ENCODE measurements around the gene DYNLT4. TPM values are rescaled to one million over a fixed set of nuclear protein-coding genes. Genes with fewer than 3 reads are reported as not detected.

The DYNLT4 gene
- total RNA-seq, 6 experiments from 2014 or later: 0.26 TPM; not detected in 5

- Histone ChIP-seq H3K9me3 (no peaks in the 10 kb centered on the region), H3K4me3 (no peak overlapping the region), H3K4me1 (peaks cover 0 to 20% (median 0%) of the 10 kb centered on the region in 4 donors), H3K27me3 (no peaks in the 10 kb centered on the region), H3K36me3 (no peaks in the 10 kb centered on the region), H3K27ac (no peak overlapping the region)
- intact Hi-C loops (cut with DNase I): loop anchor here in 1 of 2 donors (10.0 kb wide), 1 partner anchor 48 kb away; no protein-coding TSS in a partner anchor
- TF ChIP-seq CTCF (IDR thresholded peaks at IDR 0.05) (no peak), POLR2A (IDR thresholded peaks at IDR 0.05) (no peak)
- DNase-seq: no peak
- ATAC-seq: no peak
- WGBS (ENCODE audit: insufficient coverage, low coverage, low lambda C conversion rate, missing lambda C conversion rate): 58% methylated on average over 7 of the region's 9 CpGs
Observed at GRCh38 chr1:44786841-44787426, 20.2 kb downstream of the DYNLT4 start.

- H3K4me1 ChIP-seq: peaks cover 0 to 20% (median 0%) of the 10 kb centered on the region in 4 donors
- no peaks in the 10 kb centered on the region for H3K27me3 ChIP-seq
- H3K36me3 ChIP-seq: no peaks in the 10 kb centered on the region
- 30% methylated on average over 28 of the region's 49 CpGs for WGBS (ENCODE audit: insufficient coverage, low coverage, low lambda C conversion rate, missing lambda C conversion rate)
- TF ChIP-seq CTCF (IDR thresholded peaks at IDR 0.05) (peak; percentile 80 to 96 (median 86)), POLR2A (IDR thresholded peaks at IDR 0.05) (no peak)
- H3K27ac ChIP-seq: no peak overlapping the region
- peak overlapping the region; percentile 37 to 45 (median 42) for H3K4me3 ChIP-seq
- intact Hi-C loops (cut with DNase I): loop anchor here in 1 of 2 donors (10.0 kb wide), 1 partner anchor 49 kb away; no protein-coding TSS in a partner anchor
- no peaks in the 10 kb centered on the region for H3K9me3 ChIP-seq
- ATAC-seq (peak; percentile 75 to 92 (median 82)), DNase-seq (peak in 1 of 3 donors; percentile 72)
Observed at GRCh38 chr1:44786138-44786840, 20.9 kb downstream of the DYNLT4 start.

GRCh38 chr1:44785501-44786137 is 21.5 kb downstream of the DYNLT4 start:
- no peak for TF ChIP-seq CTCF (IDR thresholded peaks at IDR 0.05)
- no peak for TF ChIP-seq POLR2A (IDR thresholded peaks at IDR 0.05)
- no peak for ATAC-seq
- Histone ChIP-seq H3K4me1 (peaks cover 0 to 20% (median 0%) of the 10 kb centered on the region in 4 donors), H3K27ac (no peak overlapping the region), H3K9me3 (no peaks in the 10 kb centered on the region), H3K36me3 (no peaks in the 10 kb centered on the region), H3K27me3 (no peaks in the 10 kb centered on the region), H3K4me3 (peak overlapping the region in 2 of 3 donors; percentile 42 to 45)
- no peak for DNase-seq
- intact Hi-C loops (cut with DNase I): loop anchor here in 1 of 2 donors (10.0 kb wide), 1 partner anchor 49 kb away; no protein-coding TSS in a partner anchor
- 15% methylated on average over 9 of the region's 11 CpGs for WGBS (ENCODE audit: insufficient coverage, low coverage, low lambda C conversion rate, missing lambda C conversion rate)

- Histone ChIP-seq H3K4me1 (peaks cover 0 to 20% (median 0%) of the 10 kb centered on the region in 4 donors), H3K27ac (no peak overlapping the region), H3K27me3 (no peaks in the 10 kb centered on the region), H3K4me3 (no peak overlapping the region), H3K9me3 (no peaks in the 10 kb centered on the region), H3K36me3 (peaks cover 0 to 5% (median 0%) of the 10 kb centered on the region in 4 donors)
- WGBS (ENCODE audit: insufficient coverage, low coverage, low lambda C conversion rate, missing lambda C conversion rate): 81% methylated on average over 5 of the region's 6 CpGs
- no peak for TF ChIP-seq POLR2A (IDR thresholded peaks at IDR 0.05)
- TF ChIP-seq CTCF (IDR thresholded peaks at IDR 0.05): no peak
- no peak for ATAC-seq
- intact Hi-C loops (cut with DNase I): loop anchor here in 1 of 2 donors (10.0 kb wide), 1 partner anchor 50 kb away; no protein-coding TSS in a partner anchor
- no peak for DNase-seq
Observed at GRCh38 chr1:44785029-44785380, 22.1 kb downstream of the DYNLT4 start.

All from right lobe of liver (tissue), 6 donors.